H9 (cell line): Measurements from ENCODE around the gene MS4A15. TPM values are rescaled to one million over a fixed set of nuclear protein-coding genes. Genes with fewer than 3 reads are reported as not detected.

Source experiments
- DNase-seq: peaks from one replicate; pipeline ENCODE4 v3.0.0-alpha.2; 2017
- H2AFZ ChIP-seq: one replicate; pipeline ENCODE4 v1.6.1; 2013; ENCODE audit warnings: mild to moderate bottlenecking, low read length, control low read depth, moderate library complexity
- H2AK5ac ChIP-seq: 2 replicates; pipeline ENCODE4 v1.6.1; 2013; ENCODE audit warnings: low read length, control low read depth, mixed read lengths; ENCODE audit not compliant: insufficient read length
- H2BK120ac ChIP-seq: one replicate; pipeline ENCODE4 v1.6.1; 2013; ENCODE audit warnings: low read depth, mild to moderate bottlenecking, low read length, control low read depth, inconsistent platforms; ENCODE audit not compliant: poor library complexity, severe bottlenecking
- H2BK12ac ChIP-seq: 2 replicates; pipeline ENCODE4 v1.6.1; 2013; ENCODE audit warnings: low read length, control low read depth, mixed read lengths, low read depth; ENCODE audit not compliant: insufficient read length
- H2BK15ac ChIP-seq: 2 replicates; pipeline ENCODE4 v1.6.1; 2013; ENCODE audit warnings: low read depth, low read length, control low read depth
- H2BK20ac ChIP-seq: one replicate; pipeline ENCODE4 v1.6.1; 2013; ENCODE audit warnings: low read depth, mild to moderate bottlenecking, low read length, control low read depth, inconsistent platforms; ENCODE audit not compliant: poor library complexity, severe bottlenecking
- H2BK5ac ChIP-seq: 2 replicates; pipeline ENCODE4 v1.6.1; 2013; ENCODE audit warnings: low read length, control low read depth, mixed read lengths; ENCODE audit not compliant: insufficient read length
- H3K14ac ChIP-seq: 2 replicates; pipeline ENCODE4 v1.6.1; 2013; ENCODE audit warnings: low read length, control low read depth; ENCODE audit not compliant: insufficient read depth
- H3K18ac ChIP-seq: 2 replicates; pipeline ENCODE4 v1.6.1; 2013; ENCODE audit warnings: low read depth, mild to moderate bottlenecking, mixed read lengths, low read length, control low read depth; ENCODE audit not compliant: insufficient read length
- H3K23ac ChIP-seq: 2 replicates; pipeline ENCODE4 v1.6.1; 2013; ENCODE audit warnings: low read length, control low read depth, mixed read lengths, low read depth; ENCODE audit not compliant: insufficient read length
- H3K23me2 ChIP-seq: 2 replicates; pipeline ENCODE4 v1.6.1; 2013; ENCODE audit warnings: low read depth, mild to moderate bottlenecking, mixed read lengths, low read length, control low read depth; ENCODE audit not compliant: insufficient read length, poor library complexity, severe bottlenecking
- H3K27ac ChIP-seq: 2 replicates; pipeline ENCODE4 v1.5.1; 2013; ENCODE audit warnings: low read length, control low read depth, mixed read lengths, low read depth; ENCODE audit not compliant: insufficient read length
- H3K27me3 ChIP-seq: 2 replicates; pipeline ENCODE4 v1.6.1; 2013; ENCODE audit warnings: low read length, control low read depth, inconsistent platforms; ENCODE audit not compliant: insufficient read depth
- H3K4ac ChIP-seq: 2 replicates; pipeline ENCODE4 v1.6.1; 2013; ENCODE audit warnings: low read depth, mild to moderate bottlenecking, control low read depth, inconsistent platforms, low read length, moderate library complexity
- H3K4me1 ChIP-seq: 2 replicates; pipeline ENCODE4 v1.6.1; 2013; ENCODE audit warnings: low read length, control low read depth, inconsistent platforms; ENCODE audit not compliant: insufficient read depth
- H3K4me2 ChIP-seq: 2 replicates; pipeline ENCODE4 v1.6.1; 2013; ENCODE audit warnings: low read length, control low read depth, mixed read lengths; ENCODE audit not compliant: insufficient read length, insufficient read depth
- H3K56ac ChIP-seq: 2 replicates; pipeline ENCODE4 v1.6.1; 2013; ENCODE audit warnings: low read depth, mild to moderate bottlenecking, mixed read lengths, low read length, control low read depth; ENCODE audit not compliant: insufficient read length
- H3K79me1 ChIP-seq: 2 replicates; pipeline ENCODE4 v1.6.1; 2013; ENCODE audit warnings: low read depth, mild to moderate bottlenecking, moderate library complexity, low read length, control low read depth, inconsistent platforms; ENCODE audit not compliant: insufficient read depth, poor library complexity, severe bottlenecking
- H3K79me2 ChIP-seq: 2 replicates; pipeline ENCODE4 v1.6.1; 2013; ENCODE audit warnings: low read length, control low read depth, inconsistent platforms; ENCODE audit not compliant: insufficient read depth
- H3K9ac ChIP-seq: 2 replicates; pipeline ENCODE4 v1.6.1; 2013; ENCODE audit warnings: low read length, control low read depth, mixed read lengths; ENCODE audit not compliant: insufficient read length; ENCODE audit errors: extremely low read depth
- H3K9me3 ChIP-seq: one replicate; pipeline ENCODE4 v1.6.1; 2013; ENCODE audit warnings: low read depth, low read length, inconsistent platforms; ENCODE audit not compliant: control insufficient read depth
- H3T11ph ChIP-seq: one replicate; pipeline ENCODE4 v1.6.1; 2013; ENCODE audit warnings: mild to moderate bottlenecking, low read length, control low read depth, inconsistent platforms
- H4K20me1 ChIP-seq: one replicate; pipeline ENCODE4 v1.6.1; 2013; ENCODE audit not compliant: control insufficient read depth, insufficient read length, insufficient read depth
- H4K5ac ChIP-seq: 2 replicates; pipeline ENCODE4 v1.6.1; 2013; ENCODE audit warnings: low read depth, mild to moderate bottlenecking, mixed read lengths, low read length, control low read depth; ENCODE audit not compliant: insufficient read length
- H4K8ac ChIP-seq: replicated peaks from 2 replicates; pipeline ENCODE4 v1.6.1; 2013; ENCODE audit warnings: low read length, control low read depth, mixed read lengths, low read depth; ENCODE audit not compliant: insufficient read length
- H4K91ac ChIP-seq: 2 replicates; pipeline ENCODE4 v1.6.1; 2013; ENCODE audit warnings: low read depth, mild to moderate bottlenecking, moderate library complexity, mixed read lengths, low read length, control low read depth; ENCODE audit not compliant: insufficient read length
- H3K27ac Mint-ChIP-seq, 3 experiments: 2 replicates in 2 of 3; 3 replicates in 1 of 3; pipeline ENCODE4 v1.8.0; 2020 to 2021; ENCODE audit warnings: mixed read lengths in 3 of 3, mild to moderate bottlenecking in 1 of 3, moderate library complexity in 1 of 3
- H3K27me3 Mint-ChIP-seq: 2 replicates; pipeline ENCODE4 v1.8.0; 2021; ENCODE audit warnings: low read depth, mild to moderate bottlenecking, moderate library complexity, mixed read lengths
- H3K36me3 Mint-ChIP-seq, 3 experiments: 2 replicates in 2 of 3; 3 replicates in 1 of 3; pipeline ENCODE4 v1.8.0; 2020 to 2021; ENCODE audit warnings: low read depth in 3 of 3, mixed read lengths in 3 of 3; ENCODE audit not compliant: insufficient read depth in 1 of 3
- H3K4me1 Mint-ChIP-seq, 2 experiments: 2 replicates each; pipeline ENCODE4 v1.8.0; 2020; ENCODE audit warnings: mixed read lengths in 2 of 2
- H3K4me3 Mint-ChIP-seq, 2 experiments: 2 replicates in 1 of 2; 3 replicates in 1 of 2; pipeline ENCODE4 v1.8.0; 2020 to 2021; ENCODE audit warnings: mild to moderate bottlenecking in 2 of 2, mixed read lengths in 2 of 2, moderate library complexity in 1 of 2
- H3K9me3 Mint-ChIP-seq, 2 experiments: 2 replicates in 1 of 2; 3 replicates in 1 of 2; pipeline ENCODE4 v1.8.0; 2020; ENCODE audit warnings: mild to moderate bottlenecking in 2 of 2, mixed read lengths in 2 of 2, moderate library complexity in 1 of 2
- WGBS: extraction: QIAGEN DNeasy Blood & Tissue Kit; methylation state at CpG from one replicate; pipeline ENCODE4 v1.1.7; 2013; ENCODE audit warnings: missing lambda C conversion rate, low lambda C conversion rate, mixed read lengths; ENCODE audit not compliant: insufficient read length; ENCODE audit errors: extremely low coverage; 5-methylcytosine and 5-hydroxymethylcytosine counted together
- total RNA-seq: library from RNA; stranded (reverse); gene quantifications from 2 replicates; pipeline ENCODE4 v1.2.1, GENCODE V29; 2021
- TF ChIP-seq, protein P1 (sequence below): fragments of 200-600 bp; sonication (generic); conservative IDR thresholded peaks from 3 replicates; pipeline ENCODE4 v1.8.0; 2021; ENCODE audit warnings: antibody characterized with exemption, mild to moderate bottlenecking

Gene MS4A15
- total RNA-seq, 1 experiment from 2014 or later: 0.11 TPM

DNA sequence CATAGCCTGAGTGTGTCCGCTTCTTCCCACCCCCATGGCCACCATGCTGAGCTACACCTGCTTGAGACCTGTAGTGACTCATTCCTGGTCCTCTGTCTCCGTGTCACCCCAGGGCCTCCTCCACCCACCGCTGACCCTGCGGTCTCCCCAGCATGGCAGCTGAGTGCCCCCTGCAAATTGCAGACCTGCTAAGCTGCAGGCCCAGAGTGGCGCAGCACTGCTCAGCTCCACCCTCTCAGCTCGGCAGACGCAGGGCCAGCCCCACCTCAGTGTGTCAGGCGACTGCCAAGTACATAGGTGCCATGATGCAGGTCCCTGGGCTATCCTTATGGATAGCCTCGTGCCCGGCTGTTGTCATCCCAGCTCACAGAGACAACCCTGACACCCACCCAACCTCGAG is 13.1 kb downstream of the MS4A15 start:
- WGBS: no CpG with 5 or more reads among the region's 11 CpGs
- H3K4me2 ChIP-seq: no peak overlapping the region

More for the DNA sequence above, 13.1 kb downstream of the MS4A15 start:
- H3K27me3 Mint-ChIP-seq: peaks cover 32% of the 10 kb centered on the region
- no peak overlapping the region for H3K56ac ChIP-seq
- no peaks in the 10 kb centered on the region for H3K27me3 ChIP-seq
- no peak overlapping the region for H3K14ac ChIP-seq
- H2BK120ac ChIP-seq: no peak overlapping the region
- no peak overlapping the region for H3K27ac ChIP-seq
- no peak overlapping the region for H3K4me3 Mint-ChIP-seq
- no peak overlapping the region for H2BK5ac ChIP-seq
- no peak overlapping the region for H4K5ac ChIP-seq
- H3K9me3 ChIP-seq: no peaks in the 10 kb centered on the region
- H2BK15ac ChIP-seq: no peak overlapping the region
- no peak overlapping the region for H3T11ph ChIP-seq
- no peaks in the 10 kb centered on the region for H3K79me2 ChIP-seq
- peaks cover 5 to 8% of the 10 kb centered on the region in 2 experiments; a peak in 2 of 4 replicates for H3K4me1 Mint-ChIP-seq
- no peaks in the 10 kb centered on the region for H3K23me2 ChIP-seq
- H3K4ac ChIP-seq: no peak overlapping the region
- no peak overlapping the region for H3K27ac Mint-ChIP-seq
- H2BK12ac ChIP-seq: no peak overlapping the region
- no peak overlapping the region for H4K8ac ChIP-seq
- H3K18ac ChIP-seq: no peak overlapping the region
- no peak overlapping the region for H4K91ac ChIP-seq
- H4K20me1 ChIP-seq: no peaks in the 10 kb centered on the region
- DNase-seq: no peak
- no peak overlapping the region for H3K23ac ChIP-seq
- no peak overlapping the region for H2BK20ac ChIP-seq
- TF ChIP-seq, protein P1, sequence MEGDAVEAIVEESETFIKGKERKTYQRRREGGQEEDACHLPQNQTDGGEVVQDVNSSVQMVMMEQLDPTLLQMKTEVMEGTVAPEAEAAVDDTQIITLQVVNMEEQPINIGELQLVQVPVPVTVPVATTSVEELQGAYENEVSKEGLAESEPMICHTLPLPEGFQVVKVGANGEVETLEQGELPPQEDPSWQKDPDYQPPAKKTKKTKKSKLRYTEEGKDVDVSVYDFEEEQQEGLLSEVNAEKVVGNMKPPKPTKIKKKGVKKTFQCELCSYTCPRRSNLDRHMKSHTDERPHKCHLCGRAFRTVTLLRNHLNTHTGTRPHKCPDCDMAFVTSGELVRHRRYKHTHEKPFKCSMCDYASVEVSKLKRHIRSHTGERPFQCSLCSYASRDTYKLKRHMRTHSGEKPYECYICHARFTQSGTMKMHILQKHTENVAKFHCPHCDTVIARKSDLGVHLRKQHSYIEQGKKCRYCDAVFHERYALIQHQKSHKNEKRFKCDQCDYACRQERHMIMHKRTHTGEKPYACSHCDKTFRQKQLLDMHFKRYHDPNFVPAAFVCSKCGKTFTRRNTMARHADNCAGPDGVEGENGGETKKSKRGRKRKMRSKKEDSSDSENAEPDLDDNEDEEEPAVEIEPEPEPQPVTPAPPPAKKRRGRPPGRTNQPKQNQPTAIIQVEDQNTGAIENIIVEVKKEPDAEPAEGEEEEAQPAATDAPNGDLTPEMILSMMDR: no peak
- H2AK5ac ChIP-seq: no peak overlapping the region
- peaks cover 3% of the 10 kb centered on the region in 2 experiments; a peak in 3 of 5 replicates for H3K9me3 Mint-ChIP-seq
- no peaks in the 10 kb centered on the region for H3K79me1 ChIP-seq
- H2AFZ ChIP-seq: no peak overlapping the region
- no peaks in the 10 kb centered on the region for H3K4me1 ChIP-seq
- peaks cover 0 to 5% (median 0%) of the 10 kb centered on the region in 3 experiments; a peak in 1 of 7 replicates for H3K36me3 Mint-ChIP-seq
- no peak overlapping the region for H3K9ac ChIP-seq
